ENCODE measurements around the gene TRIO. TPM values are rescaled to one million over a fixed set of nuclear protein-coding genes. Genes with fewer than 3 reads are reported as not detected.

Gene TRIO
- total RNA-seq, 2 experiments from 2014 or later = 4.1 to 6.5 TPM

GRCh38 chr5:14465776-14466175, 322.6 kb downstream of the TRIO start:
- Histone ChIP-seq H3K9me3 (ENCODE audit: control insufficient read depth in 1 of 2, insufficient read depth in 1 of 2, low read length in 2 of 2) (no peaks in the 10 kb centered on the region), H3K27ac (ENCODE audit: low read depth in 1 of 2, low read length in 2 of 2) (no peak overlapping the region), H3K4me3 (ENCODE audit: low read length) (no peak overlapping the region), H3K27me3 (ENCODE audit: control insufficient read depth in 1 of 2, insufficient read depth in 2 of 2, low read length in 2 of 2) (no peaks in the 10 kb centered on the region), H3K36me3 (ENCODE audit: insufficient read depth, low read length) (no peaks in the 10 kb centered on the region), H3K4me1 (ENCODE audit: insufficient read depth, low read length) (no peaks in the 10 kb centered on the region)
- Mint-ChIP-seq H3K9me3 (no peaks in the 10 kb centered on the region), H3K4me3 (no peak overlapping the region), H3K36me3 (ENCODE audit: low read depth) (no peaks in the 10 kb centered on the region), H3K27me3 (no peaks in the 10 kb centered on the region), H3K27ac (no peak overlapping the region), H3K4me1 (ENCODE audit: low read depth) (no peaks in the 10 kb centered on the region)
- TF ChIP-seq CTCF (IDR thresholded peaks at IDR 0.05) = no peak
- ChIA-PET CTCF (no interaction called here), POLR2A (no interaction called here)
- DNase-seq = no peak
- ATAC-seq (ENCODE audit: poor library complexity) = no peak
- intact Hi-C loops (cut with DNase I, micrococcal nuclease) = no loop called here

- Histone ChIP-seq H3K27me3 (ENCODE audit: control insufficient read depth in 1 of 2, insufficient read depth in 2 of 2, low read length in 2 of 2) (no peaks in the 10 kb centered on the region), H3K27ac (ENCODE audit: low read depth in 1 of 2, low read length in 2 of 2) (no peak overlapping the region), H3K36me3 (ENCODE audit: insufficient read depth, low read length) (no peaks in the 10 kb centered on the region), H3K4me3 (ENCODE audit: low read length) (no peak overlapping the region), H3K9me3 (ENCODE audit: control insufficient read depth in 1 of 2, insufficient read depth in 1 of 2, low read length in 2 of 2) (no peaks in the 10 kb centered on the region), H3K4me1 (ENCODE audit: insufficient read depth, low read length) (no peaks in the 10 kb centered on the region)
- DNase-seq (no peak), ATAC-seq (ENCODE audit: poor library complexity) (no peak)
- TF ChIP-seq CTCF (IDR thresholded peaks at IDR 0.05) = no peak
- intact Hi-C loops (cut with DNase I, micrococcal nuclease) = no loop called here
- no peaks in the 10 kb centered on the region for H3K4me1 Mint-ChIP-seq (ENCODE audit: low read depth)
- H3K4me3 Mint-ChIP-seq = no peak overlapping the region
- H3K27me3 Mint-ChIP-seq = no peaks in the 10 kb centered on the region
- H3K9me3 Mint-ChIP-seq = no peaks in the 10 kb centered on the region
- no peak overlapping the region for H3K27ac Mint-ChIP-seq
- ChIA-PET POLR2A (no interaction called here), CTCF (no interaction called here)
- no peaks in the 10 kb centered on the region for H3K36me3 Mint-ChIP-seq (ENCODE audit: low read depth)
These were observed 324.1 kb downstream of the TRIO start for GRCh38 chr5:14467251-14467650.

GRCh38 chr5:14467886-14468285, 324.7 kb downstream of the TRIO start:
- Histone ChIP-seq H3K36me3 (ENCODE audit: insufficient read depth, low read length) (no peaks in the 10 kb centered on the region), H3K4me3 (ENCODE audit: low read length) (no peak overlapping the region), H3K4me1 (ENCODE audit: insufficient read depth, low read length) (no peaks in the 10 kb centered on the region), H3K27ac (ENCODE audit: low read depth in 1 of 2, low read length in 2 of 2) (no peak overlapping the region), H3K9me3 (ENCODE audit: control insufficient read depth in 1 of 2, insufficient read depth in 1 of 2, low read length in 2 of 2) (no peaks in the 10 kb centered on the region), H3K27me3 (ENCODE audit: control insufficient read depth in 1 of 2, insufficient read depth in 2 of 2, low read length in 2 of 2) (no peaks in the 10 kb centered on the region)
- Mint-ChIP-seq H3K36me3 (ENCODE audit: low read depth) (no peaks in the 10 kb centered on the region), H3K4me1 (ENCODE audit: low read depth) (no peaks in the 10 kb centered on the region), H3K27me3 (no peaks in the 10 kb centered on the region), H3K27ac (no peak overlapping the region), H3K9me3 (no peaks in the 10 kb centered on the region), H3K4me3 (no peak overlapping the region)
- POLR2A ChIA-PET = no interaction called here
- ATAC-seq (ENCODE audit: poor library complexity) (no peak), DNase-seq (no peak)
- intact Hi-C loops (cut with DNase I, micrococcal nuclease) = no loop called here
- no peak for TF ChIP-seq CTCF (IDR thresholded peaks at IDR 0.05)
- CTCF ChIA-PET = no interaction called here
